GM12878 (cell line): ENCODE measurements around the gene IFT52. TPM values are rescaled to one million over a fixed set of nuclear protein-coding genes. Genes with fewer than 3 reads are reported as not detected.

ENCODE experiments used
- ATAC-seq: fragments of 200-7000 bp; cut with Tn5 transposase; 3 replicates; pipeline ENCODE4 v1.9.1; 2020; ENCODE audit warnings: mild to moderate bottlenecking, moderate library complexity
- BruUV-seq: library from RNA; stranded (reverse); fragments of 400-500 nt; replicated peaks from 2 replicates; lab custom pipeline; 2021; lab: Mats Ljungman, UMichigan
- CTCF ChIA-PET: fragments of 300-600 bp; sonication (Branson Sonifier 250); formaldehyde crosslinking; extraction: SDS; loops from one replicate; lab custom pipeline; 2021; ENCODE audit warnings: inconsistent platforms; lab: Yijun Ruan, JAX
- POLR2A ChIA-PET: fragments of 350-600 bp; formaldehyde crosslinking; extraction: SDS; loops from one replicate; lab custom pipeline; 2021; ENCODE audit warnings: inconsistent platforms; lab: Charles Lee
- RAD21 ChIA-PET: fragments of 300-600 bp; sonication (Branson Sonifier 250); formaldehyde crosslinking; loops from one replicate; lab custom pipeline; 2023; ENCODE audit warnings: antibody characterized with exemption; ENCODE audit not compliant: unreplicated experiment; lab: Charles Lee
- SMC1A ChIA-PET: fragments of 300-600 bp; sonication (Branson Sonifier 250); formaldehyde crosslinking; loops from one replicate; lab custom pipeline; 2023; ENCODE audit not compliant: unreplicated experiment, uncharacterized antibody; lab: Charles Lee
- DNase-seq: peaks from one replicate; pipeline ENCODE4 v3.0.0-alpha.2; 2011; ENCODE audit warnings: low read depth, low spot score
- FAIRE-seq: peaks from 3 replicates; lab custom pipeline; 2011; peaks lifted over from hg19 to GRCh38; lab: Jason Lieb, UNC
- H2AFZ ChIP-seq: 2 replicates; pipeline ENCODE4 v1.6.0; 2011; ENCODE audit warnings: low read depth, low read length, control low read depth; ENCODE audit not compliant: control insufficient read depth
- H3K27ac ChIP-seq: 2 replicates; pipeline ENCODE4 v1.5.1; 2011; ENCODE audit warnings: control low read depth; ENCODE audit not compliant: control insufficient read depth, insufficient read depth
- H3K27me3 ChIP-seq, 2 experiments: replicated peaks in 1 of 2; 2 replicates each; pipeline versions ENCODE4 v1.6.0 to v1.6.1; 2011; ENCODE audit warnings: low read length in 1 of 2; ENCODE audit not compliant: control insufficient read depth in 2 of 2, insufficient read depth in 2 of 2
- H3K36me3 ChIP-seq, 2 experiments: 2 replicates each; pipeline ENCODE4 v1.5.1; 2011; ENCODE audit warnings: low read length in 1 of 2; ENCODE audit not compliant: control insufficient read depth in 2 of 2, insufficient read depth in 2 of 2
- H3K4me1 ChIP-seq: 2 replicates; pipeline ENCODE4 v1.6.1; 2011; ENCODE audit warnings: mild to moderate bottlenecking, low read length, moderate library complexity, mixed read lengths; ENCODE audit not compliant: control insufficient read depth, insufficient read depth
- H3K4me2 ChIP-seq: 2 replicates; pipeline ENCODE4 v1.6.0; 2011; ENCODE audit warnings: control low read depth; ENCODE audit not compliant: control insufficient read depth, insufficient read depth
- H3K4me3 ChIP-seq: fragments of 200-600 bp; sonication (generic); 2 replicates; pipeline ENCODE4 v1.5.1; 2016
- H3K79me2 ChIP-seq: 2 replicates; pipeline ENCODE4 v1.6.0; 2011; ENCODE audit warnings: low read length; ENCODE audit not compliant: control insufficient read depth, insufficient read depth
- H3K9ac ChIP-seq: 2 replicates; pipeline ENCODE4 v1.8.0; 2011; ENCODE audit warnings: low read length, control low read depth, mixed read lengths; ENCODE audit not compliant: control insufficient read depth, insufficient read depth
- H3K9me3 ChIP-seq: replicated peaks from 3 replicates; pipeline ENCODE4 v1.5.1; 2011; ENCODE audit warnings: mild to moderate bottlenecking, low read length; ENCODE audit not compliant: control insufficient read depth, insufficient read depth
- H4K20me1 ChIP-seq: 2 replicates; pipeline ENCODE4 v1.6.0; 2011; ENCODE audit not compliant: control insufficient read depth, insufficient read depth
- EGR1 ChIP-seq, 2 experiments: IDR thresholded peaks; 1 replicate in 1 of 2; 2 replicates in 1 of 2; pipeline ENCODE4 v1.6.1; 2011 to 2012; ENCODE audit warnings: low read depth in 2 of 2, low read length in 2 of 2, borderline replicate concordance in 1 of 2, mild to moderate bottlenecking in 1 of 2, moderate library complexity in 1 of 2
- ETV6 ChIP-seq, 2 experiments: fragments of 450-650 bp in 1 of 2; IDR thresholded peaks in 1 of 2; conservative IDR thresholded peaks in 1 of 2; 2 replicates each; pipeline ENCODE4 v1.6.1; 2014; ENCODE audit warnings: antibody characterized with exemption in 1 of 2, borderline replicate concordance in 1 of 2, low read depth in 1 of 2, mild to moderate bottlenecking in 1 of 2, moderate library complexity in 1 of 2
- JUNB ChIP-seq: IDR thresholded peaks from 2 replicates; pipeline ENCODE4 v1.6.1; 2016; ENCODE audit warnings: antibody characterized with exemption, mild to moderate bottlenecking
- MEF2A ChIP-seq: IDR thresholded peaks from 2 replicates; pipeline ENCODE4 v1.6.1; 2011; ENCODE audit warnings: low read depth, mild to moderate bottlenecking, low read length, moderate library complexity; ENCODE audit not compliant: insufficient read depth
- POLR2A ChIP-seq: IDR thresholded peaks from 2 replicates; pipeline ENCODE4 v1.6.1; 2011; ENCODE audit warnings: low read depth, mild to moderate bottlenecking, low read length
- RCOR1 ChIP-seq: conservative IDR thresholded peaks from 2 replicates; pipeline ENCODE4 v1.6.1; 2012; ENCODE audit warnings: low read depth, low read length, improper control_type of control experiment
- RELA ChIP-seq: fragments of 450-650 bp; IDR thresholded peaks from 2 replicates; pipeline ENCODE4 v1.8.0; 2014; ENCODE audit warnings: borderline replicate concordance; ENCODE audit not compliant: partially characterized antibody
- SPI1 ChIP-seq: IDR thresholded peaks from 2 replicates; pipeline ENCODE4 v1.6.1; 2011; ENCODE audit warnings: low read depth, mild to moderate bottlenecking, low read length, moderate library complexity, borderline replicate concordance; ENCODE audit not compliant: insufficient read depth
- TAF1 ChIP-seq: IDR thresholded peaks from 2 replicates; pipeline ENCODE4 v1.6.1; 2011; ENCODE audit warnings: mild to moderate bottlenecking, low read depth, low read length, borderline replicate concordance
- WGBS: methylation state at CpG from one replicate; pipeline ENCODE4 v1.1.6; 2016; ENCODE audit warnings: low lambda C conversion rate; ENCODE audit not compliant: insufficient replicate concordance, insufficient coverage; ENCODE audit errors: missing lambda C conversion rate; 5-methylcytosine and 5-hydroxymethylcytosine counted together
- in situ Hi-C: fragments of 300-500 bp; cut with MboI; formaldehyde crosslinking; loops from 9 replicates; pipeline ENCODE4 v1.14.3; 2018; ENCODE audit warnings: mixed read lengths
- intact Hi-C: fragments of 100-400 bp; cut with micrococcal nuclease; formaldehyde crosslinking; loops from one replicate; pipeline ENCODE4 v1.14.2; 2022; ENCODE audit not compliant: unreplicated experiment
- polyA plus RNA-seq, 11 experiments: library from polyadenylated mRNA; depleted of rRNA in 4 of 11; unstranded in 6 of 11; stranded (reverse) in 5 of 11; fragments of >200 nt; fragmentation: Nextera tagmentation in 4 of 11; fragmentation: Illumina TruSeq in 1 of 11; extraction: Ambion mirVana in 4 of 11; extraction: Trizol in 1 of 11; gene quantifications; 1 replicate in 1 of 11; 2 replicates in 10 of 11; pipeline versions ENCODE4 v1.2.1 to v1.2.3, GENCODE V29; 2011 to 2016; ENCODE audit warnings: inconsistent platforms in 2 of 11, missing spikeins in 2 of 11, low read depth in 1 of 11
- total RNA-seq, 4 experiments: library from RNA; depleted of rRNA in 3 of 4; stranded (reverse); fragments of >200 nt in 3 of 4; fragmentation: Illumina TruSeq in 1 of 4; extraction: Trizol in 1 of 4; gene quantifications; 2 replicates each; pipeline versions ENCODE4 v1.2.1 to v1.2.3, GENCODE V29; 2013 to 2021
- TF ChIP-seq, protein P1 (sequence below): IDR thresholded peaks from 2 replicates; pipeline ENCODE4 v1.6.1; 2011; ENCODE audit warnings: low read depth, low read length, improper control_type of control experiment, borderline replicate concordance
- TF ChIP-seq, protein P2 (sequence below), 3 experiments: IDR thresholded peaks in 2 of 3; conservative IDR thresholded peaks in 1 of 3; 2 replicates each; pipeline ENCODE4 v1.5.1; 2011; ENCODE audit warnings: low read depth in 3 of 3, low read length in 3 of 3, mild to moderate bottlenecking in 3 of 3, control low read depth in 2 of 3, moderate library complexity in 2 of 3, inconsistent platforms in 1 of 3, mixed read lengths in 1 of 3; ENCODE audit not compliant: control insufficient read depth in 2 of 3, insufficient read depth in 1 of 3; ENCODE audit errors: extremely low read depth in 1 of 3
- TF ChIP-seq, protein P3 (sequence below): fragments of 450-650 bp; IDR thresholded peaks from 2 replicates; pipeline ENCODE4 v1.6.1; 2016; ENCODE audit warnings: mild to moderate bottlenecking
- TF ChIP-seq, protein P4 (sequence below): IDR thresholded peaks from 2 replicates; pipeline ENCODE4 v1.6.1; 2012; ENCODE audit warnings: low read length, inconsistent platforms
- TF ChIP-seq, protein P5 (sequence below): fragments of 450-650 bp; IDR thresholded peaks from 2 replicates; pipeline ENCODE4 v1.6.1; 2017; ENCODE audit warnings: low read depth, mild to moderate bottlenecking, moderate library complexity

Gene IFT52
- total and polyA plus RNA-seq, 10 of the 15 experiments (the other 5 are each of a cell fraction or from before 2014, with no cell fraction given), result 18.1 to 30.5 (median 26.0) TPM

DNA sequence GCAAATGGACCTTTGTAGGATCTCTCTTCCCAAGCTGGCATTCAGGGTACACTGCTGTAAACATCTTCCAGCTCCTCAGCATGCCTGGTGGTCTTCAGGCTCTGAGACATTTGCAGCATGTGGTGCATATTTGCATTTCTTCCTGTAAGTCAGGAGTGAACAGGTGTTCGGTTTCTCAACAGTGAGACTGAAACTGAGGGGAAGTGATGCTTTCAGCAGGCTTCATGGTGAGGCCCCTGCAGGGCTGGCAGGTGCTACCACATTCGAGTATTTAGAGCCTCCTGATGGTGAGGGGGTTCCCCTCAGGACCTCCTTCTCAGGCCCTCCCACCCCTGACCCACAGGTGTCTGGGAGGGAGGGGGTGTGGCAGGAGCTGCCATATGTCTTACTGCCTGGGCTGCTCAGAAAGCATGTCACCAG lies 91.3 kb downstream of the IFT52 start:
- no TSS peak for BruUV-seq
- TF ChIP-seq RCOR1 (0 out of 2 replicates have a peak, but pooled peaks have one; percentile 63), TAF1 (no peak), MEF2A (peak; percentile 51; the same call in 1 of the 2 replicates), SPI1 (peak; percentile 92), EGR1 (IDR thresholded peaks at IDR 0.05; ENCODE audit: borderline replicate concordance in 1 of 2, low read depth in 2 of 2, low read length in 2 of 2) (0 out of 3 replicates have a peak, but pooled peaks of 1 of the 2 experiments have one; percentile 39), ETV6 (conservative IDR thresholded peaks at IDR 0.05 in 1 of 2, IDR thresholded peaks at IDR 0.05 in 1 of 2; ENCODE audit: borderline replicate concordance in 1 of 2, low read depth in 1 of 2) (peak in 1 of 2 experiments; percentile 65; a peak in 1 of 4 replicates), POLR2A (peak; percentile 62; the same call in 1 of the 2 replicates), JUNB (peak; percentile 12; the same call in 1 of the 2 replicates), RELA (peak; percentile 21)
- TF ChIP-seq, protein P1, sequence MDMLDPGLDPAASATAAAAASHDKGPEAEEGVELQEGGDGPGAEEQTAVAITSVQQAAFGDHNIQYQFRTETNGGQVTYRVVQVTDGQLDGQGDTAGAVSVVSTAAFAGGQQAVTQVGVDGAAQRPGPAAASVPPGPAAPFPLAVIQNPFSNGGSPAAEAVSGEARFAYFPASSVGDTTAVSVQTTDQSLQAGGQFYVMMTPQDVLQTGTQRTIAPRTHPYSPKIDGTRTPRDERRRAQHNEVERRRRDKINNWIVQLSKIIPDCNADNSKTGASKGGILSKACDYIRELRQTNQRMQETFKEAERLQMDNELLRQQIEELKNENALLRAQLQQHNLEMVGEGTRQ, result no peak; the same call in 1 of the 2 replicates
- TF ChIP-seq, protein P2, sequence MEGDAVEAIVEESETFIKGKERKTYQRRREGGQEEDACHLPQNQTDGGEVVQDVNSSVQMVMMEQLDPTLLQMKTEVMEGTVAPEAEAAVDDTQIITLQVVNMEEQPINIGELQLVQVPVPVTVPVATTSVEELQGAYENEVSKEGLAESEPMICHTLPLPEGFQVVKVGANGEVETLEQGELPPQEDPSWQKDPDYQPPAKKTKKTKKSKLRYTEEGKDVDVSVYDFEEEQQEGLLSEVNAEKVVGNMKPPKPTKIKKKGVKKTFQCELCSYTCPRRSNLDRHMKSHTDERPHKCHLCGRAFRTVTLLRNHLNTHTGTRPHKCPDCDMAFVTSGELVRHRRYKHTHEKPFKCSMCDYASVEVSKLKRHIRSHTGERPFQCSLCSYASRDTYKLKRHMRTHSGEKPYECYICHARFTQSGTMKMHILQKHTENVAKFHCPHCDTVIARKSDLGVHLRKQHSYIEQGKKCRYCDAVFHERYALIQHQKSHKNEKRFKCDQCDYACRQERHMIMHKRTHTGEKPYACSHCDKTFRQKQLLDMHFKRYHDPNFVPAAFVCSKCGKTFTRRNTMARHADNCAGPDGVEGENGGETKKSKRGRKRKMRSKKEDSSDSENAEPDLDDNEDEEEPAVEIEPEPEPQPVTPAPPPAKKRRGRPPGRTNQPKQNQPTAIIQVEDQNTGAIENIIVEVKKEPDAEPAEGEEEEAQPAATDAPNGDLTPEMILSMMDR (IDR thresholded peaks at IDR 0.05 in 2 of 3, conservative IDR thresholded peaks at IDR 0.05 in 1 of 3; ENCODE audit: control insufficient read depth in 2 of 3, extremely low read depth in 1 of 3, insufficient read depth in 1 of 3, low read depth in 3 of 3, low read length in 3 of 3), result no peak
- TF ChIP-seq, protein P3, sequence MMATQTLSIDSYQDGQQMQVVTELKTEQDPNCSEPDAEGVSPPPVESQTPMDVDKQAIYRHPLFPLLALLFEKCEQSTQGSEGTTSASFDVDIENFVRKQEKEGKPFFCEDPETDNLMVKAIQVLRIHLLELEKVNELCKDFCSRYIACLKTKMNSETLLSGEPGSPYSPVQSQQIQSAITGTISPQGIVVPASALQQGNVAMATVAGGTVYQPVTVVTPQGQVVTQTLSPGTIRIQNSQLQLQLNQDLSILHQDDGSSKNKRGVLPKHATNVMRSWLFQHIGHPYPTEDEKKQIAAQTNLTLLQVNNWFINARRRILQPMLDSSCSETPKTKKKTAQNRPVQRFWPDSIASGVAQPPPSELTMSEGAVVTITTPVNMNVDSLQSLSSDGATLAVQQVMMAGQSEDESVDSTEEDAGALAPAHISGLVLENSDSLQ, result no peak
- TF ChIP-seq, protein P4, sequence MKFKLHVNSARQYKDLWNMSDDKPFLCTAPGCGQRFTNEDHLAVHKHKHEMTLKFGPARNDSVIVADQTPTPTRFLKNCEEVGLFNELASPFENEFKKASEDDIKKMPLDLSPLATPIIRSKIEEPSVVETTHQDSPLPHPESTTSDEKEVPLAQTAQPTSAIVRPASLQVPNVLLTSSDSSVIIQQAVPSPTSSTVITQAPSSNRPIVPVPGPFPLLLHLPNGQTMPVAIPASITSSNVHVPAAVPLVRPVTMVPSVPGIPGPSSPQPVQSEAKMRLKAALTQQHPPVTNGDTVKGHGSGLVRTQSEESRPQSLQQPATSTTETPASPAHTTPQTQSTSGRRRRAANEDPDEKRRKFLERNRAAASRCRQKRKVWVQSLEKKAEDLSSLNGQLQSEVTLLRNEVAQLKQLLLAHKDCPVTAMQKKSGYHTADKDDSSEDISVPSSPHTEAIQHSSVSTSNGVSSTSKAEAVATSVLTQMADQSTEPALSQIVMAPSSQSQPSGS, result peak; percentile 45; the same call in 1 of the 2 replicates
- TF ChIP-seq, protein P5, sequence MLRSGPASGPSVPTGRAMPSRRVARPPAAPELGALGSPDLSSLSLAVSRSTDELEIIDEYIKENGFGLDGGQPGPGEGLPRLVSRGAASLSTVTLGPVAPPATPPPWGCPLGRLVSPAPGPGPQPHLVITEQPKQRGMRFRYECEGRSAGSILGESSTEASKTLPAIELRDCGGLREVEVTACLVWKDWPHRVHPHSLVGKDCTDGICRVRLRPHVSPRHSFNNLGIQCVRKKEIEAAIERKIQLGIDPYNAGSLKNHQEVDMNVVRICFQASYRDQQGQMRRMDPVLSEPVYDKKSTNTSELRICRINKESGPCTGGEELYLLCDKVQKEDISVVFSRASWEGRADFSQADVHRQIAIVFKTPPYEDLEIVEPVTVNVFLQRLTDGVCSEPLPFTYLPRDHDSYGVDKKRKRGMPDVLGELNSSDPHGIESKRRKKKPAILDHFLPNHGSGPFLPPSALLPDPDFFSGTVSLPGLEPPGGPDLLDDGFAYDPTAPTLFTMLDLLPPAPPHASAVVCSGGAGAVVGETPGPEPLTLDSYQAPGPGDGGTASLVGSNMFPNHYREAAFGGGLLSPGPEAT, result peak; percentile 59

More for the DNA sequence above, 91.3 kb downstream of the IFT52 start:
- intact Hi-C loops, result loop anchor here (5.0 kb wide), 2 partner anchors 225 to 400 kb away; partner anchors contain the start of gene SRSF6
- Histone ChIP-seq H3K9me3 (no peaks in the 10 kb centered on the region), H3K36me3 (peaks cover 7 to 14% of the 10 kb centered on the region in 2 experiments; a peak in 3 of 4 replicates), H3K79me2 (peaks cover 20% of the 10 kb centered on the region), H3K4me3 (peak overlapping the region; percentile 68), H4K20me1 (no peaks in the 10 kb centered on the region), H3K27me3 (no peaks in the 10 kb centered on the region), H3K4me2 (peak overlapping the region; percentile 90), H3K9ac (peak overlapping the region; percentile 71), H2AFZ (peak overlapping the region; percentile 66), H3K27ac (peak overlapping the region; percentile 89), H3K4me1 (peaks cover 32% of the 10 kb centered on the region)
- FAIRE-seq (peak; percentile 98), DNase-seq (peak; percentile 89), ATAC-seq (peak; percentile 92)
- ChIA-PET CTCF (interaction anchor here (0.9 to 4.5 kb wide), 12 partner anchors 11 to 412 kb away, joined by 3 to 32 read pairs (median 4); partner anchors contain the start of gene SRSF6), SMC1A (interaction anchor here (0.7 to 1.7 kb wide), 11 partner anchors 12 to 400 kb away, joined by 3 to 8 read pairs (median 4); no protein-coding TSS in a partner anchor), RAD21 (interaction anchor here (1.0 to 2.7 kb wide), 11 partner anchors 10 to 508 kb away, joined by 3 to 11 read pairs (median 5); partner anchors contain the start of gene IFT52), POLR2A (interaction anchor here (0.5 to 1.7 kb wide), 5 partner anchors 12 to 129 kb away, joined by 3 to 7 read pairs (median 4); no protein-coding TSS in a partner anchor)
- 2% methylated on average over 2 of the region's 2 CpGs for WGBS
- in situ Hi-C loops, result no loop called here
